ENCODE measurements around the gene ACSL3. TPM values are rescaled to one million over a fixed set of nuclear protein-coding genes. Genes with fewer than 3 reads are reported as not detected.

ACSL3 gene
- total and polyA plus RNA-seq, 7 donors: 7.9 to 75.7 (median 48.2) TPM

DNA sequence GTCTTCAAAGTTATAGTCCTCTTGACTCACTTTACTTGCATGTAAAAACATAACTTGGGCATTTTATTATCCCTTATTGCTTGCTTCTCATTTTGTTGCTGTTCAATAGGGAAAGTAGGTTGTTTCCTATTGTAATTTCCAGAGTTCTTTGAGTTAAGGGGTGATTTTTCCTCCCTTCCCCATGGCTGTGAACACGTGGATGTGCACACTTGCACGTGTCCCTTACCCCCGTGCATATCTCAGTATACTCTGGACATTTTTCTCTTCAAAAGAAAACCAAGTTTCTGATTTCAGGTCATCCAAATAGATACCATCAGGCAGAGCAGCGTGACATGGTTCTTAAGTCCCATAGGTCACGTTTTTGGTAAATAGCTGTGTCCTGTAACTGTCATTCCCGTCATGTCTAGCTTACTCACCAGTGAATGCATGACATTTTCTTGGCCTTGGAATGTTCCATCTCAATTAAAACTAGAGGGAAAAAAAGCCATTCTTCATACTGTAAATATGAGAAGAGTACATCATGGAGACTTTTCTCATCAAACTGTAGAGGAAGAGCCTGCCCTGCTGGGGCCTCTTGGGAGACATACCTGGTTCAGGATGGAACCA is 107.8 kb downstream of the ACSL3 start:
- H3K36me3 ChIP-seq: no peaks in the 10 kb centered on the region
- no peak overlapping the region for H3K4me3 ChIP-seq
- no peak overlapping the region for H3K27ac ChIP-seq
- TF ChIP-seq EP300 (IDR thresholded peaks at IDR 0.05) (no peak), POLR2AphosphoS5 (IDR thresholded peaks at IDR 0.05) (no peak), POLR2A (IDR thresholded peaks at IDR 0.05) (no peak), CTCF (IDR thresholded peaks at IDR 0.05) (no peak)
- intact Hi-C loops (cut with DNase I): no loop called here
- H3K27me3 ChIP-seq: no peaks in the 10 kb centered on the region
- H3K4me1 ChIP-seq: peaks cover 0 to 8% (median 0%) of the 10 kb centered on the region in 4 donors
- H3K9me3 ChIP-seq: no peaks in the 10 kb centered on the region
- 85 to 92% methylated on average over 6 of the region's 6 CpGs for WGBS, 2 donors
- DNase-seq: no peak

GRCh38 chr2:222969491-222969890 is 108.7 kb downstream of the ACSL3 start:
- 18 to 38% methylated on average over 3 of the region's 3 CpGs for WGBS, 2 donors
- Histone ChIP-seq H3K27me3 (no peaks in the 10 kb centered on the region), H3K36me3 (no peaks in the 10 kb centered on the region), H3K9me3 (no peaks in the 10 kb centered on the region), H3K4me1 (peaks cover 0 to 8% (median 0%) of the 10 kb centered on the region in 4 donors), H3K4me3 (no peak overlapping the region), H3K27ac (no peak overlapping the region)
- TF ChIP-seq CTCF (IDR thresholded peaks at IDR 0.05): no peak
- TF ChIP-seq EP300 (IDR thresholded peaks at IDR 0.05): no peak
- TF ChIP-seq POLR2AphosphoS5 (IDR thresholded peaks at IDR 0.05): no peak
- no peak for TF ChIP-seq POLR2A (IDR thresholded peaks at IDR 0.05)
- no peak for DNase-seq
- intact Hi-C loops (cut with DNase I): no loop called here

DNA sequence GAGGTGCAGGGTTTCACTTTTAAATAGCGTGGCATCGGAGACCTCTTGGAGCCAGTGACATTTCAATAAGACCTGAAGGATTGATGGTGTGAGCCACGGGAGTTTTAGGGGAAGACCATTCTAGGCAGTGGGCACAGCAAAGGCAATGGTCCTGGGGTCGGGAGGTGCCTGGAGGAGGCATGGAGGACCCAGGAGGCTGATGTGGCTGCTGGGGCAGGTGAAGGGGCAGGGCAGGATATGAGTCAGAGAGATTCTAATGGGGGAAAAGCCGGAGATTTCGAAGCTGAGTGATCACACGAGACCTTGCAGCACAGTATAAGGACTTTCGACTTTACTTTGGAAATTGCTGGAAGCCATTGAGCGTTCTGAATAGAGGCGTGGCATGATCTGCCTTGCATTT is 111.6 kb downstream of the ACSL3 start:
- Histone ChIP-seq H3K9me3 (no peaks in the 10 kb centered on the region), H3K4me3 (no peak overlapping the region), H3K27ac (no peak overlapping the region), H3K4me1 (peaks cover 0 to 8% (median 0%) of the 10 kb centered on the region in 4 donors), H3K36me3 (no peaks in the 10 kb centered on the region), H3K27me3 (no peaks in the 10 kb centered on the region)
- TF ChIP-seq CTCF (IDR thresholded peaks at IDR 0.05) (no peak), POLR2AphosphoS5 (IDR thresholded peaks at IDR 0.05) (no peak), POLR2A (IDR thresholded peaks at IDR 0.05) (no peak), EP300 (IDR thresholded peaks at IDR 0.05) (no peak)
- WGBS, 2 donors: 83 to 87% methylated on average over 10 of the region's 10 CpGs
- no peak for DNase-seq
- intact Hi-C loops (cut with DNase I): loop anchor here (1.0 to 10.0 kb wide), 2 partner anchors 502 to 826 kb away; no protein-coding TSS in a partner anchor

DNA sequence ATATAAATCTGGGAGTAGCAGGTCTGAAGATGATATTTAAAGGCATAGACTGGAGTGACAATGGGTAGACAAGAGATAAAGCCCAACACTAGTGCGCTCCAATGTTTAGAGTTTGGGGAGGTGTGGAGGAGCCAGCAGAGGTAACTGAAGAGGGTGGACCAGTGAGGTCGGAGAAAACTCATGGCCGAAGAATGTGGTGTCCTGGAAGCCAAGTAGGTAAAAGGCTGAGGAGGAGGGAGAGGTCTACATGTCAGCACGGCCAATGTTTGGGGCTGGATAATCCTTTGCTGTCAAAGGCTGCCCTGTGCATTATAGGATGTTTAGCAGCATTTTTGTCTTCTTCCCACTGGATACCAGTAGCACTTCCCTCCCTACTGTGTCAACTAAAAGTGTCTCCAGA is 112.4 kb downstream of the ACSL3 start:
- no peak overlapping the region for H3K27ac ChIP-seq
- peaks cover 0 to 8% (median 0%) of the 10 kb centered on the region in 4 donors for H3K4me1 ChIP-seq
- DNase-seq: no peak
- intact Hi-C loops (cut with DNase I): loop anchor here (10.0 kb wide), 1 partner anchor 502 kb away; no protein-coding TSS in a partner anchor
- no peak overlapping the region for H3K4me3 ChIP-seq
- 72 to 83% methylated on average over 4 of the region's 4 CpGs for WGBS, 2 donors
- H3K27me3 ChIP-seq: no peaks in the 10 kb centered on the region
- no peaks in the 10 kb centered on the region for H3K36me3 ChIP-seq
- TF ChIP-seq CTCF (IDR thresholded peaks at IDR 0.05) (no peak), POLR2A (IDR thresholded peaks at IDR 0.05) (no peak), EP300 (IDR thresholded peaks at IDR 0.05) (no peak)
- no peaks in the 10 kb centered on the region for H3K9me3 ChIP-seq

GRCh38 chr2:222973733-222974132 is 112.9 kb downstream of the ACSL3 start:
- intact Hi-C loops (cut with DNase I): loop anchor here (10.0 kb wide), 1 partner anchor 501 kb away; no protein-coding TSS in a partner anchor
- H3K4me3 ChIP-seq: no peak overlapping the region
- H3K27ac ChIP-seq: no peak overlapping the region
- no peaks in the 10 kb centered on the region for H3K9me3 ChIP-seq
- TF ChIP-seq EP300 (IDR thresholded peaks at IDR 0.05) (no peak), CTCF (IDR thresholded peaks at IDR 0.05) (no peak), POLR2AphosphoS5 (IDR thresholded peaks at IDR 0.05) (no peak), POLR2A (IDR thresholded peaks at IDR 0.05) (no peak)
- H3K27me3 ChIP-seq: no peaks in the 10 kb centered on the region
- peaks cover 0 to 8% (median 0%) of the 10 kb centered on the region in 4 donors for H3K4me1 ChIP-seq
- 93 to 96% methylated on average over 2 of the region's 2 CpGs for WGBS, 2 donors
- H3K36me3 ChIP-seq: no peaks in the 10 kb centered on the region
- no peak for DNase-seq

Data from sigmoid colon (tissue), 7 donors.